GF-D8 (cell line): ENCODE data around the gene ATP5ME.
"Not testable (repeated sequence)": the region's sequence is repeated elsewhere in the genome, so short reads cannot be mapped to it uniquely, and the experiment has no call there.

ENCODE experiments used
- DNase-seq: peaks from one replicate; lab custom pipeline; 2025; lab: John Stamatoyannopoulos, UW

The ATP5ME gene, protein sequence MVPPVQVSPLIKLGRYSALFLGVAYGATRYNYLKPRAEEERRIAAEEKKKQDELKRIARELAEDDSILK

GRCh38 chr4:674172-675035, at the start of gene ATP5ME, which contains the start of gene MYL5:
TSS of gene ATP5ME (minus strand) at chr4:674276. CDS start at chr4:674247, 29 bp downstream.
TSS of gene MYL5 (plus strand) at chr4:674542. CDS start at chr4:678027, 3,485 bp downstream.
- peak; percentile 83 for DNase-seq

DNA sequence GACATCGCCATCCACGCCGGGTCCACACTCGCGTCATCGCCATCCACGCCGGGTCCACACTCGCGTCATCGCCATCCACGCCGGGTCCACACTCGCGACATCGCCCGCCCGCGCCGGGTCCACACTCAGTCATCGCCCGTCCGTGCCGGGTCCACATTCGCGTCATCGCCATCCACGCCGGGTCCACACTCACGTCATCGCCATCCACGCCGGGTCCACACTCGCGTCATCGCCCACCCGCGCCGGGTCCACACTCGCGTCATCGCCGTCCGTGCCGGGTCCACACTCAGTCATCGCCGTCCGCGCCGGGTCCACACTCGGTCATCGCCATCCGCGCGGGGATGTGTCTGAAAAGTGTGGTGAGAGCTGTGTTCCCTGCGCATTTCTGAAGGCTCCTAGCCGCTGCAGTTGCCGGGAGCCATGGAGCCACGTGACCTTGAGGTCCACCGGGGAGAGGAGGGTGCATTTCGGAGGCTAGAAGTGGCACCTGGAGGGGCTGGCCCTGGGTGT, 48.8 kb upstream of the ATP5ME start:
- DNase-seq = no peak

- DNase-seq = no peak
These were observed 48.2 kb upstream of the ATP5ME start for GRCh38 chr4:722169-722725.

- peak; percentile 52 for DNase-seq
These were observed 47.4 kb upstream of the ATP5ME start for GRCh38 chr4:721261-722168.

GRCh38 chr4:720111-720860, 46.2 kb upstream of the ATP5ME start:
- no peak for DNase-seq

DNA sequence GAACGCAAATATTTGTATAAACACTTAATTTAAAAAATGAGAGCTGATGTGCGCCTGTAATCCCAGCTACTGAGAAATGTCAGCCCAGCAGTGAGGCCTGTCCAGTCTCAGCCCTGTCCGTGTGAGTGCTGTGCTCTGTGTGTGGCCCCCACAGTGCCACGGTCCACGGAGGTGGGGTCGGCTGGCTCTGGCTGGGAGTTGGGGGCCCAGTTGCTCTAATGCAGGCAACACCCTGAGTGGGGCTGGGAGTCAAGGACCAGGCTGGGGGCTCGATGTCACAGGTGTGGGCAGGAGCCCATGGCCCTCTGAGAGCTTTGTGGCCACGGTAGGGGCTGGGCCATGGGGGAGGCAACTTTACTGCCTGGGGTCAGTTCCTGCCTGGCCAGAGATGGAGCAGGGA, 44.4 kb upstream of the ATP5ME start:
- no peak for DNase-seq

GRCh38 chr4:717601-718320, 43.7 kb upstream of the ATP5ME start:
- DNase-seq = no peak

GRCh38 chr4:714087-714486, 40.0 kb upstream of the ATP5ME start:
- DNase-seq = no peak

DNA sequence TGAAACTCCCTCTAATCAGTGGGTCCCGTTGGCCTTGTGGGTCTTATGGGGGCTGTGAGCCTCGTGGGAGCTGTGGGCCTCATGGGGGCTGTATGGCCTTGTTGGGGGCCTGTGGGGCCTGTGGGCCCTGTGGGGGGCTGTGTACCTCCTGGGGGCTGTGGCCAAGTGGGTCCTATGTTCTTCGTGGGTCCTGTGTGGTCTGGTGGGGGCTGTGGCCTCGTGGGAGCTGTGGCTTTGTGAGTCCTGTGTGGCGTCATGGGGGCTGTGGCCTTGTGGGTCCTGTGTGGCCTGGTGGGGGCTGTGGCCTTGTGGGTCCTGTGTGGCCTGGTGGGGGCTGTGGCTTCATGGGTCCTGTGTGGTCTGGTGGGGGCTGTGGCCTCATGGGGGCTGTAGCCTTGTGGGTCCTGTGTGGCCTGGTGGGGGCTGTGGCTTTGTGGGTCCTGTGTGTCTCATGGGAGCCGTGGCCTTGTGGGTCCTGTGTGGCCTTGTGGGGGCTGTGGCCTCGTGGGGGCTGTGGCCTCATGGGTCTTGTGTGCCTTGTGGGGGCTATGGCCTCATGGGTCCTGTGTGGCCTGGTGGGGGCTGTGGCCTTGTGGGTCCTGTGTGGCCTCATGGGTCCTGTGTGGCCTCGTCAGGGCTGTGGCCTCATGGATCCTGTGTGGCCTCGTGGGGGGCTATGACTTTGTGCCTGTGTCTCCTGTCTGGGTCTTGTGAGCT, 39.0 kb upstream of the ATP5ME start:
- DNase-seq = no peak

DNA sequence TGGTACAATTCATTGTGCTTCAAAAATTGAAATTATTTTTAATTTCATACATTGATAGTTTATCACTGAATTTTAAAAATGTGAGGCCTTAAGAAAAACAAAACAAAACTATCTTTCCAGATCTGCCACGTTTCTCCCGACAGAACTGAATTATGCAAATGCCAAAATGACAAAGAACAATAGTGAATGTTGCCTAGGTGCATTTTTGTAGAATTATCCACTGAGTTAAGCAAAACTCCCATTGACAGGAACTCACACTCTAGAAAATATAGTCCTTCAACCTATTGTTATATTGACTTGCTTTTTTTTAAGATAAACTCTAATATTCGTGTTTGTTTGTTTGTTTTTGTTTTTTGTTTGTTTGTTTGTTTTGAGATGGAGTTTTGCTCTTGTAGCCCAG, 38.0 kb upstream of the ATP5ME start:
- DNase-seq = no peak

DNA sequence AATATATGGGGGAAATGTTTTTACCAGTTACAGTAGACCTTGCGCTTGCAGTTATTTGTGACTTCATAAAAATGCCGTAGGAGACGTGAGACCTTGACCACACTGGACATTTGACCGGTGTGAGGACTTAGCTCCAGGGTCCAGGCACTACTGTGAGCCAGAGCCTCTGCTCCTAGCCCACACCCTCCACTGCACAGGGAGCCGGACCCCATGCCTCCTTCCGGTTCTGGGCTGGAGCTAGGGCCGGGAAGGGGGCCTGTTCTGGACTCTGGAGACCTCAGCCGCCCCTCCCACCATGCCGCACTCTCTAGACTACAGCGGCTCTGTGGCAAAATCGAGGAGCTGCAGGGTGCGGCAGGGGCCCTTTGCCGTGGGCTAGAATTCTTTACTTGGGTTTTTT, 36.8 kb upstream of the ATP5ME start:
- DNase-seq = no peak

DNA sequence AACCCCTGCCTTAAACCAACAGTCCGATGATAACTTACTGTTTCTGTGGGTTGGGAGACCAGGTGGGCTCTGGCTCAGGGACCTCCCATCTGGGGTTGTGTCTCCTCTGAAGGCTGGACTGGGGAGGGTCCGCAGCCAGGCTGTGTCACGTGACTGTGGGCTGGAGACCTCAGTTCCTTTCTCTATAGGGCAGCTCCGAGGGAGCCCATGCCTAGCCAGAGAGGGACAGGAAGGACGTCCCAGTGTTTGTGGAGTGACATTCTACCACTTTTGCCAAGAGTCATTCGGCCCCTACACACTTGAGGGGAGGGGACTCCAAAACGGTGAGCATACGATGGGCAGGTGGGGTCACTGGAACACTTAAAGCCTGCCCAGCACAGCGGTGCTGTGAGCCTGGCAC, 36.0 kb upstream of the ATP5ME start:
- DNase-seq = no peak

- DNase-seq = no peak
These were observed 35.3 kb upstream of the ATP5ME start for GRCh38 chr4:709348-709747.

DNA sequence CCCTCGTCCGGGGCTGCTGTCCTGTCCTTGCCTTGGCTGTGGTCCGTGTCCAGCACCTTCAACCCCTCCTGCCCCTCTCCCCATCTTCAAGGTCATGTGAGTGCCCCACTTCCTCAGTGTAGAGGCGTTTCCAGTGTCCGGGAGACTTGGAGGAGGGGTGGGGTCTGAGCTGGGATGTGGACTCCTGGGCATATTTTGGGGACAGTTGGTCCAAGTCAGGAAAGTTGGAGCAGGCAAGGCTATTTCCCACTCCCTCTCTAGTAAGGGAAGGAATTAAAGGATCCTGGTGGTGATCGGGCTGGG, 34.5 kb upstream of the ATP5ME start:
- DNase-seq = no peak

- DNase-seq = no peak
These were observed 34.0 kb upstream of the ATP5ME start for GRCh38 chr4:707929-708630.

GRCh38 chr4:706834-707598, 32.9 kb upstream of the ATP5ME start:
- DNase-seq = no peak

DNA sequence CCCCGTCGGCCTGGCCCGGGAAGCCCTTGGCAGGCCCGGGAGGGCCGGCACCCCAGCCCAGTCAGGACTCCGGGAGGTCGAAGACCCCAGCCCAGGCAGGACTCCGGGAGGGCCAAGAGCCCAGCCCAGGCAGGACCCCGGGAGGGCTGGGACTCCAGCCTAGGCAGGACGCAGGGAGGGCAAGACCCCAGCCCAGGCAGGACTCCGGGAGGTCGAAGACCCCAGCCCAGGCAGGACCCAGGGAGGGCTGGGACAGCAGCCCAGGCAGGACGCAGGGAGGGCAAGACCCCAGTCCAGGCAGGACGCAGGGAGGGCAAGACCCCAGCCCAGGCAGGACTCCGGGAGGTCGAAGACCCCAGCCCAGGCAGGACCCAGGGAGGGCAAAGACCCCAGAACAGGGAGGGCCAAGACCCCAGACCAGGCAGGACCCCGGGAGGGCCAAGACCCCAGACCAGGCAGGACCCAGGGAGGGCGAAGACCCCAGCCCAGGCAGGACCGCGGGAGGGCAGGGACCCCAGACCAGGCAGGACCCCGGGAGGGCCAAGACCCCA, 32.1 kb upstream of the ATP5ME start:
- not testable (repeated sequence) for DNase-seq

DNA sequence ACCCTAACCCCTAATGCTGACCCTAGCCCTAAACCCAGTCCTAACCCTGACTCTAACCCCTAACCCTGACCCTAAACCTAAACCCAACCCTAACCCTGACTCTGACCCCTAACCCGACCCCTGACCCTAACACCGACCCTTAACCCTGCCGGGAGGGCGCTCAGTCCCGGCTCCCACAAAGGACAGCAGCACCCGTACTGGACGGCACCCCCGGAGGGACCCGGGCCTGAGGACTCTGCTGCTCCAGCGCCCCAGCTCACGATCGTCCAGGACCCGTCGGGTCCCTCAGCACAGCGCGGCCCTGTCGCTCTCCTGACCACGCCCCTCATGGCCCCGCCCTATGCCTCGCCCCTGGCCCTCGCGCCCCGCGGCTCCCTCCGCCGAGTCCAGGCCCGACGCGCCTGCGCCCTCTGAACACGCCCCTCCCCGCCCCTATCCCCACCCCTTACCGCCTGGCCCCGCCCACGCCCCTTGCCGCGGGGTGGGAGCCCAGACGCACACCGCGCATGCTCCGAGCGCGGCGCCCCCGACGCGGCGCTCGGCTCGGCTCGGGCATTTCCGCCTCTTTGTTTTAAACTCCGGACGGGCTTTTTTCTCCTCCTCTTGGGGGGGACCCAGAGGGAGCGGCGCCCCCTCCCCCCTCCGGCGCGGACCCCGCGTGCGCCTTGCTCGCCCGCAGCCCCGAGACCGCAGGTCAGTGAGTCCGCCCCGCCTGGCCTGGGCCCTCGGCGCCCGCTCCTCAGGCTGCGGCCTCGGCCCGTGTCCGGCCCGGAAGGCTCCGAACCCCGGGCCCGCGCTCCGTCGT, 31.4 kb upstream of the ATP5ME start, which contains the start of gene PCGF3:
TSS of gene PCGF3 (plus strand) at position 555 of the 805 bp plus-strand sequence. CDS start 27,849 bp downstream, outside the sequence.
- peak; percentile 67 for DNase-seq
